ENCODE results near the gene COBL.

GRCh38 chr7:50982626-50983025 is 334.0 kb downstream of the COBL start:
- peak; percentile 41 for TF ChIP-seq CTCF (conservative IDR thresholded peaks at IDR 0.05; ENCODE audit: low read depth, low read length)
- TF ChIP-seq EZH2 (IDR thresholded peaks at IDR 0.05; ENCODE audit: low read length, unreplicated experiment): no peak

All from PC-3 (cell line).